WTC11 (cell line): ENCODE measurements around the gene GNG14. TPM values are rescaled to one million over a fixed set of nuclear protein-coding genes. Genes with fewer than 3 reads are reported as not detected.

Source experiments
- ATAC-seq: fragments of 200-7000 bp; cut with Tn5 transposase; 2 replicates; pipeline ENCODE4 v1.10.0; 2021; ENCODE audit warnings: mild to moderate bottlenecking, moderate library complexity
- CTCF ChIA-PET: fragments of 300-600 bp; sonication (Branson Sonifier 250); formaldehyde crosslinking; loops from one replicate; lab custom pipeline; 2021; ENCODE audit warnings: antibody characterized with exemption; lab: Charles Lee
- POLR2A ChIA-PET: fragments of 350-600 bp; sonication (Branson Sonifier 250); formaldehyde crosslinking; loops from one replicate; lab custom pipeline; 2021; ENCODE audit warnings: antibody characterized with exemption; lab: Charles Lee
- DNase-seq: peaks from one replicate; pipeline ENCODE4 v3.0.0; 2021; ENCODE audit warnings: low spot score
- H3K27ac Mint-ChIP-seq: 2 replicates; pipeline ENCODE4 v1.8.0; 2021; ENCODE audit warnings: mixed read lengths
- H3K27me3 Mint-ChIP-seq: 2 replicates; pipeline ENCODE4 v1.8.0; 2021; ENCODE audit warnings: low read depth, mild to moderate bottlenecking, moderate library complexity, mixed read lengths
- H3K36me3 Mint-ChIP-seq: 2 replicates; pipeline ENCODE4 v1.8.0; 2021; ENCODE audit warnings: mixed read lengths
- H3K4me1 Mint-ChIP-seq: 2 replicates; pipeline ENCODE4 v1.8.0; 2022; ENCODE audit warnings: mixed read lengths
- H3K4me3 Mint-ChIP-seq: 2 replicates; pipeline ENCODE4 v1.8.0; 2021; ENCODE audit warnings: mild to moderate bottlenecking, moderate library complexity, mixed read lengths
- H3K9me3 Mint-ChIP-seq: 2 replicates; pipeline ENCODE4 v1.8.0; 2021; ENCODE audit warnings: mixed read lengths
- ATF1 ChIP-seq: sonication (generic); formaldehyde crosslinking; IDR thresholded peaks from 2 replicates; pipeline ENCODE4 v1.8.1; 2023; ENCODE audit warnings: mild to moderate bottlenecking, moderate library complexity, missing genetic modification reagents
- CBFB ChIP-seq: sonication (generic); formaldehyde crosslinking; IDR thresholded peaks from 2 replicates; pipeline ENCODE4 v1.8.1; 2022; ENCODE audit warnings: mild to moderate bottlenecking, low read depth, missing genetic modification reagents
- FOXP1 ChIP-seq: sonication (generic); formaldehyde crosslinking; IDR thresholded peaks from 2 replicates; pipeline ENCODE4 v1.8.0; 2022; ENCODE audit warnings: missing genetic modification reagents, mild to moderate bottlenecking, moderate library complexity, borderline replicate concordance
- JUN ChIP-seq: sonication (generic); formaldehyde crosslinking; IDR thresholded peaks from 2 replicates; pipeline ENCODE4 v1.8.0; 2023; ENCODE audit warnings: mild to moderate bottlenecking, missing genetic modification reagents
- KAT7 ChIP-seq: sonication (generic); formaldehyde crosslinking; IDR thresholded peaks from 2 replicates; pipeline ENCODE4 v1.8.1; 2023; ENCODE audit warnings: missing genetic modification reagents, mild to moderate bottlenecking, borderline replicate concordance
- NFATC4 ChIP-seq: fragments of 250-450 bp; sonication (Bioruptor Pico); IDR thresholded peaks from 2 replicates; pipeline ENCODE4 v1.9.0; 2021; ENCODE audit warnings: mild to moderate bottlenecking
- NR1H2 ChIP-seq: sonication (generic); formaldehyde crosslinking; IDR thresholded peaks from 2 replicates; pipeline ENCODE4 v1.9.0; 2021; ENCODE audit warnings: mild to moderate bottlenecking, moderate library complexity, missing genetic modification reagents
- SMAD3 ChIP-seq: sonication (generic); formaldehyde crosslinking; IDR thresholded peaks from 2 replicates; pipeline ENCODE4 v1.8.0; 2022; ENCODE audit warnings: missing genetic modification reagents, mild to moderate bottlenecking, borderline replicate concordance
- SMAD4 ChIP-seq: sonication (generic); formaldehyde crosslinking; IDR thresholded peaks from 2 replicates; pipeline ENCODE4 v1.8.0; 2022; ENCODE audit warnings: mild to moderate bottlenecking, missing genetic modification reagents
- TCF7 ChIP-seq: sonication (generic); formaldehyde crosslinking; IDR thresholded peaks from 2 replicates; pipeline ENCODE4 v1.8.0; 2022; ENCODE audit warnings: mild to moderate bottlenecking, low read depth, missing genetic modification reagents, moderate library complexity
- ZNF396 ChIP-seq: fragments of 250-450 bp; sonication (Bioruptor Pico); IDR thresholded peaks from 2 replicates; pipeline ENCODE4 v1.8.0; 2021; ENCODE audit warnings: mild to moderate bottlenecking, moderate library complexity, borderline replicate concordance
- total RNA-seq: library from RNA; stranded (reverse); gene quantifications from 3 replicates; pipeline ENCODE4 v1.2.3, GENCODE V29; 2021
- TF ChIP-seq, protein P1 (sequence below): sonication (generic); formaldehyde crosslinking; IDR thresholded peaks from 2 replicates; pipeline ENCODE4 v1.8.1; 2022; ENCODE audit warnings: mild to moderate bottlenecking, moderate library complexity, missing genetic modification reagents
- TF ChIP-seq, protein P2 (sequence below): sonication (generic); formaldehyde crosslinking; conservative IDR thresholded peaks from 2 replicates; pipeline ENCODE4 v1.8.1; 2022; ENCODE audit warnings: mild to moderate bottlenecking, missing genetic modification reagents
- TF ChIP-seq, protein P3 (sequence below): fragments of 250-450 bp; sonication (Bioruptor Pico); IDR thresholded peaks from 2 replicates; pipeline ENCODE4 v1.9.0; 2021; ENCODE audit warnings: mild to moderate bottlenecking, borderline replicate concordance
- TF ChIP-seq, protein P4 (sequence below): fragments of 250-450 bp; sonication (Bioruptor Pico); conservative IDR thresholded peaks from 2 replicates; pipeline ENCODE4 v1.9.0; 2021; ENCODE audit warnings: mild to moderate bottlenecking
- TF ChIP-seq, protein P5 (sequence below): fragments of 250-450 bp; sonication (Bioruptor Pico); IDR thresholded peaks from 2 replicates; pipeline ENCODE4 v1.9.0; 2021; ENCODE audit warnings: mild to moderate bottlenecking
- TF ChIP-seq, protein P6 (sequence below): sonication (generic); formaldehyde crosslinking; conservative IDR thresholded peaks from 2 replicates; pipeline ENCODE4 v1.8.1; 2023; ENCODE audit warnings: mild to moderate bottlenecking, low read depth, missing genetic modification reagents, moderate library complexity
- TF ChIP-seq, protein P7 (sequence below): sonication (generic); formaldehyde crosslinking; IDR thresholded peaks from 2 replicates; pipeline ENCODE4 v1.8.1; 2023; ENCODE audit warnings: mild to moderate bottlenecking, missing genetic modification reagents, moderate library complexity
- TF ChIP-seq, protein P8 (sequence below): sonication (generic); formaldehyde crosslinking; IDR thresholded peaks from 2 replicates; pipeline ENCODE4 v1.8.1; 2023; ENCODE audit warnings: mild to moderate bottlenecking, missing genetic modification reagents, moderate library complexity

GNG14 gene
- total RNA-seq, 1 experiment from 2014 or later, result not detected

DNA sequence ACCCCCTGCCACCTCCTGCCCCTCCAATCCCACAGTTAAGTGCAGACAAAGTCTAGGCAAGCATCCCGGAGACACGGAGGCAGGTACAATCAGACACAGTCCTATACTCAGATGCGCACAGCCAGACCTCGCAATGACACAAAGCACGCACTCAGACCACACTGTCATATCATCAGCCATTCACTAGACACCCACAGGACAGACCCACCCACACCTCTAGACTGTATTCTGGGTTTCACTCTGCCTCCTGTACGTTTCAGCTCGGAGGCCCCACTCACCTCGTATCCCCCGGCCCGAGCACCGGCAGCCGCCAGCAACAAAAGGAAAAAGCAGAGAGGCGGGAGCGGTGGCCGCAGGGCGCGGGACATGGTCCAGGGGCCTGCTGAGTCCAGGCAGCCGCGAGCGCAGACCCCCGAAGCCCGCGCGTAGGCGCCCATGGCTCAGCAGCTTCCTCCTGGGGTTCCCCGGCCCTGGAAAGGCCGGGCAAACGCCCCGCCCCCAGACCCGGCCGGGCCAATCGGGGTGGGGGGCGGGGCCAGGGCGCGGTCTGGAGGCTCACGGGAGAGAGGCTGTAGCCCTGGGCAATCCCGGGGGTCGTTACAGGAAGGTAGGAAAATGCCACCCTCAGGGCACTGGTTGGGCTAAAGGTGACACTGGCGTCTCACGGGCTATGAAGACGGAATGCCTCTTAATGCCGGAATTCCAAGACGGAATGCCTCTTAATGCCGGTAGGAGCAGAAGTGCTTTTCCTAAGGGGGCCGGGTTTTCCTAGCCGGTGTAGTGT is 21.3 kb upstream of the GNG14 start, which contains the start of the genes MAN2B1 and WDR83 (continued):
- TF ChIP-seq, protein P1, sequence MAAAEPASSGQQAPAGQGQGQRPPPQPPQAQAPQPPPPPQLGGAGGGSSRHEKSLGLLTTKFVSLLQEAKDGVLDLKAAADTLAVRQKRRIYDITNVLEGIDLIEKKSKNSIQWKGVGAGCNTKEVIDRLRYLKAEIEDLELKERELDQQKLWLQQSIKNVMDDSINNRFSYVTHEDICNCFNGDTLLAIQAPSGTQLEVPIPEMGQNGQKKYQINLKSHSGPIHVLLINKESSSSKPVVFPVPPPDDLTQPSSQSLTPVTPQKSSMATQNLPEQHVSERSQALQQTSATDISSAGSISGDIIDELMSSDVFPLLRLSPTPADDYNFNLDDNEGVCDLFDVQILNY (CRISPR knock-in tag), result no peak
- TF ChIP-seq, protein P2, sequence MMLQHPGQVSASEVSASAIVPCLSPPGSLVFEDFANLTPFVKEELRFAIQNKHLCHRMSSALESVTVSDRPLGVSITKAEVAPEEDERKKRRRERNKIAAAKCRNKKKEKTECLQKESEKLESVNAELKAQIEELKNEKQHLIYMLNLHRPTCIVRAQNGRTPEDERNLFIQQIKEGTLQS (CRISPR knock-in tag), result no peak
- TF ChIP-seq, protein P3, sequence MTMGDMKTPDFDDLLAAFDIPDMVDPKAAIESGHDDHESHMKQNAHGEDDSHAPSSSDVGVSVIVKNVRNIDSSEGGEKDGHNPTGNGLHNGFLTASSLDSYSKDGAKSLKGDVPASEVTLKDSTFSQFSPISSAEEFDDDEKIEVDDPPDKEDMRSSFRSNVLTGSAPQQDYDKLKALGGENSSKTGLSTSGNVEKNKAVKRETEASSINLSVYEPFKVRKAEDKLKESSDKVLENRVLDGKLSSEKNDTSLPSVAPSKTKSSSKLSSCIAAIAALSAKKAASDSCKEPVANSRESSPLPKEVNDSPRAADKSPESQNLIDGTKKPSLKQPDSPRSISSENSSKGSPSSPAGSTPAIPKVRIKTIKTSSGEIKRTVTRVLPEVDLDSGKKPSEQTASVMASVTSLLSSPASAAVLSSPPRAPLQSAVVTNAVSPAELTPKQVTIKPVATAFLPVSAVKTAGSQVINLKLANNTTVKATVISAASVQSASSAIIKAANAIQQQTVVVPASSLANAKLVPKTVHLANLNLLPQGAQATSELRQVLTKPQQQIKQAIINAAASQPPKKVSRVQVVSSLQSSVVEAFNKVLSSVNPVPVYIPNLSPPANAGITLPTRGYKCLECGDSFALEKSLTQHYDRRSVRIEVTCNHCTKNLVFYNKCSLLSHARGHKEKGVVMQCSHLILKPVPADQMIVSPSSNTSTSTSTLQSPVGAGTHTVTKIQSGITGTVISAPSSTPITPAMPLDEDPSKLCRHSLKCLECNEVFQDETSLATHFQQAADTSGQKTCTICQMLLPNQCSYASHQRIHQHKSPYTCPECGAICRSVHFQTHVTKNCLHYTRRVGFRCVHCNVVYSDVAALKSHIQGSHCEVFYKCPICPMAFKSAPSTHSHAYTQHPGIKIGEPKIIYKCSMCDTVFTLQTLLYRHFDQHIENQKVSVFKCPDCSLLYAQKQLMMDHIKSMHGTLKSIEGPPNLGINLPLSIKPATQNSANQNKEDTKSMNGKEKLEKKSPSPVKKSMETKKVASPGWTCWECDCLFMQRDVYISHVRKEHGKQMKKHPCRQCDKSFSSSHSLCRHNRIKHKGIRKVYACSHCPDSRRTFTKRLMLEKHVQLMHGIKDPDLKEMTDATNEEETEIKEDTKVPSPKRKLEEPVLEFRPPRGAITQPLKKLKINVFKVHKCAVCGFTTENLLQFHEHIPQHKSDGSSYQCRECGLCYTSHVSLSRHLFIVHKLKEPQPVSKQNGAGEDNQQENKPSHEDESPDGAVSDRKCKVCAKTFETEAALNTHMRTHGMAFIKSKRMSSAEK, result no peak
- no peak for TF ChIP-seq KAT7 (CRISPR knock-in tag)
- no peak for TF ChIP-seq CBFB (CRISPR knock-in tag)
- TF ChIP-seq, protein P4, sequence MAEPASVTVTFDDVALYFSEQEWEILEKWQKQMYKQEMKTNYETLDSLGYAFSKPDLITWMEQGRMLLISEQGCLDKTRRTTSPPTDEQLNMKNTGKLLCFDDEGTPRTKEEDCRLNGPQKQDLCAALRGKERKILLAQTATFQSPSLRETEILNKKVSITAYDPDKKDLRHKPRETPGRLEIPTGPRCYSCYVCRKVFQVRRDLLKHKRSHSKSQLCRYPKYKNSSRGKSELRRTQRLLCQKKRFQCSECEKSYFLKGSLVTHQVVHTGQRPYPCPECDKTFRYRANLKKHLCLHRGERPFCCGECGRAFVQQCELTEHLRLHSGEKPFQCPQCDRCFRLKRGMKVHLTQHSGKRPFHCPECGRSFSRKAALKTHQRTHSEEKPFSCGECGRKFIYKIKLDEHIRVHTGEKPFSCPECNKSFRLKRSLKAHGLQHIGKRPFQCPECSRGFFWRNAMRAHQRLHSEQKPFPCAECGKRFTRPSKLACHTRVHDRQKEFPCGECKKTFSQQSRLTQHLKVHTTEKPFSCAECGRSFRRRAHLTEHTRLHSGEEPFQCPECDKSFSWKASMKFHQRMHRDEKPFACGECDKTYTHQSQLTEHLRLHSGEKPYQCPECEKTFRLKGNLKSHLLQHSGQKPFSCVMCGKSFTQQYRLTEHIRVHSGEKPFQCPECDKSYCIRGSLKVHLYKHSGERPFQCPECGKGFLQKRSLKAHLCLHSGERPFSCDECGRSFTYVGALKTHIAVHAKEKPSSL, result no peak
- TF ChIP-seq FOXP1 (CRISPR knock-in tag), result 0 out of 2 replicates have a peak, but pooled peaks have one; percentile 54
- no peak for TF ChIP-seq ZNF396
- TF ChIP-seq, protein P5, sequence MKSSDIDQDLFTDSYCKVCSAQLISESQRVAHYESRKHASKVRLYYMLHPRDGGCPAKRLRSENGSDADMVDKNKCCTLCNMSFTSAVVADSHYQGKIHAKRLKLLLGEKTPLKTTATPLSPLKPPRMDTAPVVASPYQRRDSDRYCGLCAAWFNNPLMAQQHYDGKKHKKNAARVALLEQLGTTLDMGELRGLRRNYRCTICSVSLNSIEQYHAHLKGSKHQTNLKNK (CRISPR knock-in tag), result no peak
- TF ChIP-seq SMAD3 (CRISPR knock-in tag), result no peak
- no peak for TF ChIP-seq SMAD4

DNA sequence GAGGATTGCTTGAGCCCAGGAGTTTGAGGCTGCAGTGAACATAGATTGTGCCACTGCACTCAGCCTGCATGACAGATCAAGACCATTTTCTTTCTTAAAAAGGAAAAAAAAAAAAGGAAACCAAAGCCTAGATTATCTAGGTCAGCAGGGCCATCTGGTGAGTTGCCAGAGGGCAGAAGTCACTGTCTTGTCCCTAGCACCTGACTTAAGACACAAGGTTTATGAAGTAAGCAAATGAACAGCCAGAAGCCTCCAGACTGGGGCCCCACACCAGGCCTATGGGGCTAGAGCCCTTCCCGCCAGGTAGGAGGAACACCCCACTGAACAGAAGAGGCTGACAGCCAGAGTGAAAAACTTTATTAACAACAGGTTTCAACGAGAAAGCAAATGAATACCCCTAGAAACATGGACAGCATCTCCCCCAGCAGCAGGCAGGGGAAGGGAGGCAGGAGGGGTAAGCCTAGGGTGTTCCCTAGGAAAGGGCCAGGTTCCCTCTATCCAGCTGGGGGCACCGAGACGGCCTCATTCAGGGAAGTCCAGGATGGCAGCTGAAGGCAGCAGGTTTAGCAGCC is 20.0 kb upstream of the GNG14 start:
- Mint-ChIP-seq H3K4me1 (peaks cover 33% of the 10 kb centered on the region), H3K9me3 (no peaks in the 10 kb centered on the region), H3K27me3 (no peaks in the 10 kb centered on the region), H3K36me3 (peaks cover 12% of the 10 kb centered on the region), H3K4me3 (peak overlapping the region; percentile 98), H3K27ac (no peak overlapping the region)
- ChIA-PET CTCF (interaction anchor here (1.8 to 2.9 kb wide), 2 partner anchors 10 to 28 kb away, joined by 6 to 18 read pairs; no protein-coding TSS in a partner anchor), POLR2A (no interaction called here)
- ATAC-seq (no peak), DNase-seq (no peak)
- TF ChIP-seq, protein P6, sequence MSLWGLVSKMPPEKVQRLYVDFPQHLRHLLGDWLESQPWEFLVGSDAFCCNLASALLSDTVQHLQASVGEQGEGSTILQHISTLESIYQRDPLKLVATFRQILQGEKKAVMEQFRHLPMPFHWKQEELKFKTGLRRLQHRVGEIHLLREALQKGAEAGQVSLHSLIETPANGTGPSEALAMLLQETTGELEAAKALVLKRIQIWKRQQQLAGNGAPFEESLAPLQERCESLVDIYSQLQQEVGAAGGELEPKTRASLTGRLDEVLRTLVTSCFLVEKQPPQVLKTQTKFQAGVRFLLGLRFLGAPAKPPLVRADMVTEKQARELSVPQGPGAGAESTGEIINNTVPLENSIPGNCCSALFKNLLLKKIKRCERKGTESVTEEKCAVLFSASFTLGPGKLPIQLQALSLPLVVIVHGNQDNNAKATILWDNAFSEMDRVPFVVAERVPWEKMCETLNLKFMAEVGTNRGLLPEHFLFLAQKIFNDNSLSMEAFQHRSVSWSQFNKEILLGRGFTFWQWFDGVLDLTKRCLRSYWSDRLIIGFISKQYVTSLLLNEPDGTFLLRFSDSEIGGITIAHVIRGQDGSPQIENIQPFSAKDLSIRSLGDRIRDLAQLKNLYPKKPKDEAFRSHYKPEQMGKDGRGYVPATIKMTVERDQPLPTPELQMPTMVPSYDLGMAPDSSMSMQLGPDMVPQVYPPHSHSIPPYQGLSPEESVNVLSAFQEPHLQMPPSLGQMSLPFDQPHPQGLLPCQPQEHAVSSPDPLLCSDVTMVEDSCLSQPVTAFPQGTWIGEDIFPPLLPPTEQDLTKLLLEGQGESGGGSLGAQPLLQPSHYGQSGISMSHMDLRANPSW (CRISPR knock-in tag), result no peak
- TF ChIP-seq ATF1 (CRISPR knock-in tag) (no peak), NFATC4 (CRISPR knock-in tag) (no peak), JUN (CRISPR knock-in tag) (no peak), FOXP1 (CRISPR knock-in tag) (no peak), NR1H2 (CRISPR knock-in tag) (no peak), TCF7 (CRISPR knock-in tag) (no peak)
- TF ChIP-seq, protein P7, sequence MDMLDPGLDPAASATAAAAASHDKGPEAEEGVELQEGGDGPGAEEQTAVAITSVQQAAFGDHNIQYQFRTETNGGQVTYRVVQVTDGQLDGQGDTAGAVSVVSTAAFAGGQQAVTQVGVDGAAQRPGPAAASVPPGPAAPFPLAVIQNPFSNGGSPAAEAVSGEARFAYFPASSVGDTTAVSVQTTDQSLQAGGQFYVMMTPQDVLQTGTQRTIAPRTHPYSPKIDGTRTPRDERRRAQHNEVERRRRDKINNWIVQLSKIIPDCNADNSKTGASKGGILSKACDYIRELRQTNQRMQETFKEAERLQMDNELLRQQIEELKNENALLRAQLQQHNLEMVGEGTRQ (CRISPR knock-in tag), result no peak
- TF ChIP-seq, protein P2 (CRISPR knock-in tag), result no peak
- TF ChIP-seq, protein P8, sequence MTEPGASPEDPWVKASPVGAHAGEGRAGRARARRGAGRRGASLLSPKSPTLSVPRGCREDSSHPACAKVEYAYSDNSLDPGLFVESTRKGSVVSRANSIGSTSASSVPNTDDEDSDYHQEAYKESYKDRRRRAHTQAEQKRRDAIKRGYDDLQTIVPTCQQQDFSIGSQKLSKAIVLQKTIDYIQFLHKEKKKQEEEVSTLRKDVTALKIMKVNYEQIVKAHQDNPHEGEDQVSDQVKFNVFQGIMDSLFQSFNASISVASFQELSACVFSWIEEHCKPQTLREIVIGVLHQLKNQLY, result no peak
